Prostate gland (tissue), 2 donors: ENCODE measurements around the gene PDXDC1. TPM values are rescaled to one million over a fixed set of nuclear protein-coding genes. Genes with fewer than 3 reads are reported as not detected.
A peak's percentile ranks its signal among the peaks of the same experiment; 100 is the strongest.
"Not testable (repeated sequence)": the region's sequence is repeated elsewhere in the genome, so short reads cannot be mapped to it uniquely, and the experiment has no call there.

Experiments
- DNase-seq: peaks from one replicate; pipeline ENCODE4 v3.0.0-alpha.2; 2019; ENCODE audit warnings: low spot score
- H3K27ac ChIP-seq, 2 donors: fragments of 200-600 bp; sonication (generic); 2 replicates each; pipeline ENCODE4 v1.5.1; 2017 to 2019
- H3K27me3 ChIP-seq: fragments of 200-600 bp; sonication (generic); replicated peaks from 2 replicates; pipeline ENCODE4 v1.5.1; 2019; ENCODE audit not compliant: insufficient read depth
- H3K36me3 ChIP-seq, 2 donors: fragments of 200-600 bp; sonication (generic); 1 replicate in 1 of 2; 2 replicates in 1 of 2; pipeline versions ENCODE4 v1.5.1 to v1.8.1; 2017 to 2019
- H3K4me1 ChIP-seq: fragments of 200-600 bp; sonication (generic); replicated peaks from 2 replicates; pipeline ENCODE4 v1.5.1; 2019
- H3K4me3 ChIP-seq, 2 donors: fragments of 200-600 bp; sonication (generic); 2 replicates each; pipeline ENCODE4 v1.5.1; 2017 to 2019
- H3K9me3 ChIP-seq: fragments of 200-600 bp; sonication (generic); 2 replicates; pipeline ENCODE4 v1.5.1; 2017
- POLR2A ChIP-seq: fragments of 450-650 bp; IDR thresholded peaks from one replicate; pipeline ENCODE4 v1.6.1; 2016; ENCODE audit warnings: antibody characterized with exemption, mild to moderate bottlenecking
- POLR2AphosphoS5 ChIP-seq: sonication (generic); formaldehyde crosslinking; IDR thresholded peaks from one replicate; pipeline ENCODE4 v1.6.1; 2017; ENCODE audit warnings: antibody characterized with exemption
- WGBS: methylation state at CpG from one replicate; pipeline ENCODE4 v1.1.5; 2018; 5-methylcytosine and 5-hydroxymethylcytosine counted together
- intact Hi-C: fragments of 100-400 bp; cut with DNase I; formaldehyde crosslinking; loops from one replicate; pipeline ENCODE4 v1.14.2; 2022
- total RNA-seq, 2 donors: library from RNA; depleted of rRNA; stranded (reverse); fragments of >200 nt; gene quantifications; one replicate each; pipeline ENCODE4 v1.1.0, GENCODE V29; 2016

PDXDC1 gene
- total RNA-seq, 2 donors from 2014 or later, result 139 to 189 TPM

DNA sequence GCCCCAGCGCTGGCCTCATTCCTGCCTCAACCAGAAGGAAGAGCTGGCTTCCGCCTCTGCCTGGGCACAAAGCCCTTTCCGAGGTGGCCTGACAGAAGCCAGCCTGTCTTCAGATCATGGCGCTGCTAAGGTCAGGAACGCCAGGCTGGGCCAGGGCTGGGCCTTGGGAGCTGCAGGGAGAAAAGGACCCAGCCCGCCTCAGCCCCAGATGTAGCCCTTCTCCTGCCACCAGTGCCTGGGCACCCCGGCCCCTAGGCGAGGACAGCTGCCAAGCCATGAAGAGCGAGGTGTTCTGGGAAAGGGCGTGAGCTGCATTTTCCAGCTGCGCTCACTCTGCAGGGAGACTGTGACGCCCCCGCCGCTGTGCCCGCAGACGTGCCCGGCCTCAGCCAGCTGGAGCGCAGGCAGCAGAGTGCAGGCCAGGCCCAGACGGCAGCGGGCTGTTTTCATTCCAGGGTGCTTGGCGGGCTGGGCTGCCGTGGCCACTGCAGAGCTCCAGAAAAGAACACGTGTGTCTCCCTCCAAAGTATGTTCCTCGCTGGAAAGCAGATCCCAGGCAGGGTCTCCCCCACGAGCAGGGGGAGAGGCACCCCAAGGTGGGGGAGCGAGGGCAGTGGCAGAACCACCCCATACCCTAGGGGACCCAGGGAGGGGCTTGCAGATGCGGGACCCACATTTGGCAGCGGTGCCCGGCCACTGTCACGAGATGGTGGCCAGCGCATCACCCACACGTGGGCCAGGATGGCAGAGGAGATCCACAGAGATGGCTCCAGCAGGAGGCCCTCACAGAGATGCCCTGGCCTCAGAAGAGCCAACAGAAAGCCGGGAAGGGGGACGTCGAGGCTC, 170.8 kb downstream of the PDXDC1 start:
- 42% methylated on average over 35 of the region's 35 CpGs for WGBS
- H3K4me1 ChIP-seq, H3K36me3 ChIP-seq, H3K4me3 ChIP-seq, intact Hi-C loops, H3K27me3 ChIP-seq, H3K9me3 ChIP-seq: not testable (repeated sequence)
- peak; percentile 31 for DNase-seq
- TF ChIP-seq POLR2AphosphoS5, result peak; percentile 15
- H3K27ac ChIP-seq, result peak overlapping the region; percentile 72 to 79

DNA sequence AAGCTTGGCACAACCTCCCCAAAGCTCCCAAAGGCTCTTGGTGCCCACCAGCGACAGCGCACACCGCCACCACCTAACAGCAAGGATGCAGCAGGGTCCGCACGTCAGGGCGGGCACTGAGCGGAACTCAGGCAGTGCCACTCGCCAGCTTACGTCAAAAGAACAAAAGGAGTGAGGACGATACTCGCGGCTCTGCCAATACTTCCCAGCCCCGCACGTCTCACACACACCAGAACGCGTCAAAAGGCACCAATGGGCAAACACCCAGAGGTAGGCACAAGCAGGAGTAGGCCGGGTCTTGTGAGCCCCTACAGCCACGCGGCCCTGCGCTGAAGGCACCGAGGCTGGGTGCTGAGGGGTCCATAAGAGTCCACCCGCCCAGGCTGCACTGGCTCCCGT, 171.4 kb downstream of the PDXDC1 start:
- H3K4me1 ChIP-seq, H3K36me3 ChIP-seq, H3K27me3 ChIP-seq, intact Hi-C loops, H3K9me3 ChIP-seq, DNase-seq, H3K4me3 ChIP-seq: not testable (repeated sequence)
- 75% methylated on average over 23 of the region's 23 CpGs for WGBS
- H3K27ac ChIP-seq, result peak overlapping the region; percentile 72 to 79

- intact Hi-C loops, H3K36me3 ChIP-seq, H3K27me3 ChIP-seq, H3K4me3 ChIP-seq, H3K27ac ChIP-seq, H3K4me1 ChIP-seq, DNase-seq, H3K9me3 ChIP-seq: not testable (repeated sequence)
- 47% methylated on average over 19 of the region's 19 CpGs for WGBS
These were observed 174.0 kb downstream of the PDXDC1 start for GRCh38 chr16:15148831-15149230.

GRCh38 chr16:15149260-15149659, 174.4 kb downstream of the PDXDC1 start:
- H3K4me1 ChIP-seq, H3K36me3 ChIP-seq, H3K27ac ChIP-seq, H3K27me3 ChIP-seq, H3K9me3 ChIP-seq, H3K4me3 ChIP-seq, DNase-seq, intact Hi-C loops: not testable (repeated sequence)
- 79% methylated on average over 12 of the region's 12 CpGs for WGBS

GRCh38 chr16:15154005-15154404, 179.2 kb downstream of the PDXDC1 start:
- peak overlapping the region; percentile 50 to 62 for H3K27ac ChIP-seq
- H3K36me3 ChIP-seq, H3K9me3 ChIP-seq, intact Hi-C loops, H3K27me3 ChIP-seq, DNase-seq, H3K4me1 ChIP-seq: not testable (repeated sequence)
- H3K4me3 ChIP-seq, result peak overlapping the region; percentile 37 to 42
- WGBS, result no CpG with 5 or more reads among the region's 48 CpGs

DNA sequence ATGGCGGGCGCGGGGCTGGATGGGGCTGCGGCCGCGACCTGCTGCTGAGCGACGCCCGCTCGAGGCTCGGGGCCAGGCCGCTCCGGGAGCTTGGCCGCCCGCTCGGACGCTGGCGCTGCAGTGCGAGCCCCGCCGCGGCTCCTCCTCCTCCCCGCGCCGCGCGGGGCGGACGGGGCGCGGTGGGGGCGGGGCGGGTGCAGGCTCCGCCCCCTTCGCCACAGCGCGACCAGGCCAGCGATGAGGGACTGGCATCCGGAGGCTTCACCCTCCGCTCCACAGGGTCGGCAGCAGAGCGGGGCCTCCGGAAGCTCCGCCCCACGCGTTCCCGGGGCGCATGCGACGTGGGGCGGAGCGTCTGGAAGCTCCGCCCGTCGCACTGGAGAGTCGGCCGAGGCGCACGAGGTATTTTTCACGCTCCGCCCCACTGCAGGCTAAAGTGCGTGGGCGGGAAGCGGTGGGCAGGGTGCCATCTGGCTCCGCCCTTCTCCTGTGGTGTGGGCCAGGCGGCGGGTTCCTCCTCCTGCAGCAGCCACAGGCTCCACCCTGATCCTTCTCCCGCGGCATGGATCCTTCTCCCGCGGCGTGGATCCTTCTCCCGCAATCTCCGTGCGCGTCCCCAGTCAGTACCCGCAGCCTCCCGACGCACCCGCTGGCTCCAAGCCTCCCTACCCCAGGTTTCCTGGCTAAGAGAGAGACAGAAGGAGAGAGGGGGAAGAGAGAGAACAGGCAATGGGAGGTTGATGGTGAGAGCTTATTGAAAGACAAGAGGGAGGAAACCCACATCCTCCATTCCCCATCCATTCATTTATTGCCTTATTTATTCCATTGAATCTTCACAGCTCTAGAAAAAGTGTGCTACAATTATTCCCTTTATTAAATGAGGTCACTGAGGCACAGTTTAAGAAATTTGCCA, 180.1 kb downstream of the PDXDC1 start:
- intact Hi-C loops, H3K9me3 ChIP-seq, H3K27ac ChIP-seq, H3K36me3 ChIP-seq, H3K27me3 ChIP-seq, H3K4me1 ChIP-seq: not testable (repeated sequence)
- peak; percentile 91 for DNase-seq
- TF ChIP-seq POLR2AphosphoS5 (peak; percentile 74), POLR2A (peak; percentile 26)
- H3K4me3 ChIP-seq, result peak overlapping the region; percentile 30 to 37
- under 1% methylated on average over 39 of the region's 80 CpGs for WGBS

GRCh38 chr16:15157644-15158043, 182.8 kb downstream of the PDXDC1 start:
- DNase-seq, H3K4me1 ChIP-seq, H3K27me3 ChIP-seq, H3K36me3 ChIP-seq, H3K4me3 ChIP-seq, H3K27ac ChIP-seq, H3K9me3 ChIP-seq, intact Hi-C loops: not testable (repeated sequence)
- WGBS, result 89% methylated on average over 5 of the region's 8 CpGs

DNA sequence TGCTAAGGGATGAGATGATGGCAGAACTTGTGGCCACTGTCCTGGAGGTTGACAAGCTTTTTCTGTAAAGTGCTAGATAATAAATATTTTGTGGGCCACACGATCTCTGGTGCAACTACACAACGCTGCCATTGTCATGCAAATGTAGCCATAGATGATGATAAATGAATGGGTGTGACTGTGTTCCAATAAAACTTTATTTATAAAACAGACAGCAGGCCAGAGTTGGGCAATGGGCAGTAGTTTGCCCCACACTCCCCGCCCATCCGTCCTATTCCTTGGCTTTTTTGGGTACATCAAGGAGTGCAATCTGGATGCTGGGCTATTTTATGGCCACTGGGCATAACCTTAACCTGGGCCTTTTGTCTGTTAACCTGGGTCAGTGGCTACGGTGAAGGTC, 184.8 kb downstream of the PDXDC1 start:
- 95% methylated on average over 4 of the region's 5 CpGs for whole genome bisulfite sequencing
- H3K27ac ChIP-seq, intact Hi-C loops: not testable (repeated sequence)

GRCh38 chr16:15160571-15160970, 185.7 kb downstream of the PDXDC1 start:
- H3K27ac ChIP-seq, H3K4me1 ChIP-seq, intact Hi-C loops, H3K27me3 ChIP-seq, H3K36me3 ChIP-seq, DNase-seq, H3K4me3 ChIP-seq, H3K9me3 ChIP-seq: not testable (repeated sequence)
- 96% methylated on average over 8 of the region's 10 CpGs for WGBS

More for the DNA sequence above, 184.8 kb downstream of the PDXDC1 start:
- not testable (repeated sequence) for H3K4me3 ChIP-seq, H3K9me3 ChIP-seq, H3K27me3 ChIP-seq, DNase-seq, H3K4me1 ChIP-seq, H3K36me3 ChIP-seq

GRCh38 chr16:15163055-15163454, 188.2 kb downstream of the PDXDC1 start:
- DNase-seq, H3K36me3 ChIP-seq, H3K9me3 ChIP-seq, intact Hi-C loops, H3K27me3 ChIP-seq, H3K27ac ChIP-seq, H3K4me1 ChIP-seq, H3K4me3 ChIP-seq: not testable (repeated sequence)
- WGBS, result 72% methylated on average over 1 of the region's 1 CpG

DNA sequence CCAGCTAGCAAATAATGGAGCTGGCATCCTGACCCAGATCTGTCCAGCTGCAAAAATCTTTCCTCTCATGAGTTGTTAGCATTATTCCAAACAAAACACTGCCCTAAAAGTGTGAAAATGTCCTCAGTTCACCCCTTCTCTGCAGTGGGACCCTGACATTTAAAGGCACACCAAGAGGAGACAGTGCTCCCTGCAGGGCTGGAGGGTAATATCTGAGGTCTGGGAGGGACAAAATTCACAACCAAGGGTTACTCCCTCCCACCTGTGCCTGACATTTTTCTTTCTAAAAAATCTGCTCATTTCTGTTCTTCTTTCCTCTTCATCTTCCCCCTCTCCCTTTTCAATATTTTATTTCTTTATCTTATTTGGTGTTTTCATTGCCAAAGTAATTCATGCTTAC, 191.4 kb downstream of the PDXDC1 start:
- H3K27ac ChIP-seq, intact Hi-C loops, H3K36me3 ChIP-seq, H3K4me1 ChIP-seq, H3K4me3 ChIP-seq, H3K27me3 ChIP-seq, DNase-seq, H3K9me3 ChIP-seq: not testable (repeated sequence)

GRCh38 chr16:15168303-15168702, 193.5 kb downstream of the PDXDC1 start:
- H3K4me3 ChIP-seq, DNase-seq, H3K36me3 ChIP-seq, H3K27me3 ChIP-seq, H3K4me1 ChIP-seq, H3K27ac ChIP-seq, H3K9me3 ChIP-seq, intact Hi-C loops: not testable (repeated sequence)
- 61% methylated on average over 3 of the region's 3 CpGs for WGBS
